Esophagus (tissue), 2 donors: ENCODE measurements around the gene AADACL3. TPM values are rescaled to one million over a fixed set of nuclear protein-coding genes. Genes with fewer than 3 reads are reported as not detected.

Experiments used
- H3K27ac ChIP-seq, 2 donors: one replicate each; pipeline ENCODE4 v1.5.1; 2013; ENCODE audit warnings: low read depth in 2 of 2, mild to moderate bottlenecking in 2 of 2, inconsistent platforms in 1 of 2, low read length in 1 of 2, moderate library complexity in 1 of 2
- H3K27me3 ChIP-seq, 2 donors: one replicate each; pipeline ENCODE4 v1.6.1; 2013; ENCODE audit warnings: low read length in 2 of 2, control low read depth in 1 of 2, mild to moderate bottlenecking in 1 of 2; ENCODE audit not compliant: insufficient read depth in 2 of 2, control insufficient read depth in 1 of 2
- H3K36me3 ChIP-seq, 2 donors: one replicate each; pipeline ENCODE4 v1.6.1; 2013; ENCODE audit warnings: low read length in 1 of 2; ENCODE audit not compliant: control insufficient read depth in 2 of 2, insufficient read depth in 2 of 2
- H3K4me1 ChIP-seq, 2 donors: one replicate each; pipeline ENCODE4 v1.6.1; 2013; ENCODE audit warnings: low read length in 1 of 2; ENCODE audit not compliant: control insufficient read depth in 2 of 2, insufficient read depth in 2 of 2
- H3K4me3 ChIP-seq, 2 donors: one replicate each; pipeline ENCODE4 v1.5.1; 2013; ENCODE audit warnings: low read length in 2 of 2, mild to moderate bottlenecking in 2 of 2, low read depth in 1 of 2, moderate library complexity in 1 of 2
- H3K9me3 ChIP-seq, 2 donors: one replicate each; pipeline ENCODE4 v1.6.1; 2013; ENCODE audit warnings: mild to moderate bottlenecking in 2 of 2, low read depth in 1 of 2, low read length in 1 of 2, moderate library complexity in 1 of 2; ENCODE audit not compliant: control insufficient read depth in 2 of 2, insufficient read depth in 1 of 2
- WGBS, 2 donors: extraction: QIAGEN DNeasy Blood & Tissue Kit; methylation state at CpG; one replicate each; pipeline ENCODE4 v1.1.7; 2013; 5-methylcytosine and 5-hydroxymethylcytosine counted together
- polyA plus RNA-seq, 2 donors: library from polyadenylated mRNA; stranded (reverse); fragments of 200-250 nt; gene quantifications; one replicate each; pipeline ENCODE4 v1.2.3, GENCODE V29; 2013
- donor health status: healthy with polysubstance abuse.
- donor health status: Bipolar disorder and iron deficiency.

AADACL3 gene
- polyA plus RNA-seq, 2 donors: not detected

DNA sequence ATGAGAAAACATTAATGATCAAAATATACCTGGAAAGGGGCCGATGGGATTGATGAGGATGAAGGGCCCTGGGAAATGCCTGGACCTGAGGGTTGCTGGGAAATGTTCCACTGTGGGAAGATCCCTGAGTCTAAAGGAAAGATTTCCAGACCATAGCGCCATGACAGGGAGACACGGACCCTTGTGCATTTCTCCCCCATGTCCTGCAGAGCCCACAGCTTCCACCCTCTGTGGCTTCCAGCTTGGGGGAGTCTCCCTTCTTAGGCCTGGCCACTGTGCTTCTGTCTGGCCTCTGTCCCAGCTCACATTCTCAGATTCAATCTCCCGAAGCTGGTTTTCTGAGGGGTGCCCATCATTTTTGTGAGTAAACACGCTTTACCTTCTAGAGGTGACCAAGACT is 56.6 kb downstream of the AADACL3 start:
- peaks cover 3 to 5% of the 10 kb centered on the region in 2 donors for H3K9me3 ChIP-seq
- H3K4me1 ChIP-seq: no peaks in the 10 kb centered on the region
- 90 to 91% methylated on average over 5 of the region's 5 CpGs for WGBS, 2 donors
- no peaks in the 10 kb centered on the region for H3K27me3 ChIP-seq
- H3K36me3 ChIP-seq: no peaks in the 10 kb centered on the region
- H3K27ac ChIP-seq: no peak overlapping the region
- no peak overlapping the region for H3K4me3 ChIP-seq

DNA sequence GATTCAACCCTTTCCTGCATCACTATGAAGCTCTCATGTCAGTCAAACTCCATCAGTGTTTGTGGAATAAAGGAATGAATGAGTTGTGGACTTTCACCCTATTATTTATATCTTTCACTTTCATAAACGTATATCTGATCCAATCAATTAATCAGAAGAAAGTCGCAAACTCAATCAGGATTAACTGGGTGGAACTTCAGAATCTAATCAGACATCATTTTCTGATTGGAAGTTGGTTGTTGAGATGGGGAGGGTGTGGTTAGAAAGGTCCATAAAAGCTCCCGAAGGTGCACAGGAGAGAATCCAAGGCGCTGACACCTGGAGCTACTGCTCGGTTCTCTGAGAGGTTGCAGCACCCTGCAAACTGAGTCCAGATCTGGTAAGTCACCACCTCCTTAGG is 57.5 kb downstream of the AADACL3 start, which contains the start of gene PRAMEF12:
Gene PRAMEF12 (plus strand): TSS at position 301 of the 400 bp plus-strand sequence. CDS start 1,130 bp downstream, outside the sequence.
- Histone ChIP-seq H3K4me3 (no peak within 1 kb of the TSS), H3K9me3 (peaks cover 3 to 5% of the 10 kb centered on the region in 2 donors), H3K4me1 (no peaks in the 10 kb centered on the region), H3K27ac (no peak within 1 kb of the TSS), H3K36me3 (no peaks in the 10 kb centered on the region), H3K27me3 (no peaks in the 10 kb centered on the region)
- 82 to 87% methylated on average over 5 of the region's 5 CpGs for WGBS, 2 donors

DNA sequence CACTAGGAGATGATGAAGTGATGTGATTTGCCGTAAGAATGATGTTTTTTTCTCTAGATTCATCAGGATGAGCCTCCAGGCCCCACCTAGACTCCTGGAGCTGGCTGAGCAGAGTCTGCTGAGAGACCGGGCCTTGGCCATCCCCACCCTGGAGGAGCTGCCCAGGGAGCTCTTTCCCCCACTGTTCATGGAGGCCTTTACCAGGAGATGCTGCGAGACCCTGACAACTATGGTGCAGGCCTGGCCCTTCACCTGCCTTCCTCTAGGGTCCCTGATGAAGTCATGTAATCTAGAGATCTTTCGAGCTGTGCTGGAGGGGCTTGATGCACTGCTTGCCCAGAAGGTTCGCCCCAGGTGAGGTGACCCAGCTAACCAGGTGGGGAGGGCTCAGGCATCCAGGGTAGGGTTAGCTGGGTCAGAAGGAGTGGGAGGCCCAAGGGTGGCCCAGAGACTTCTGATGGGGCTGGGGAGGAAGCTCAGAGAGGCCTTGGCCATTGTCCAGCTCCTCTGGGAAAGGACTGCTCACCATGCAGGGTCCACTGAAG is 59.0 kb downstream of the AADACL3 start:
- H3K4me3 ChIP-seq: no peak overlapping the region
- 84 to 86% methylated on average over 5 of the region's 5 CpGs for WGBS, 2 donors

DNA sequence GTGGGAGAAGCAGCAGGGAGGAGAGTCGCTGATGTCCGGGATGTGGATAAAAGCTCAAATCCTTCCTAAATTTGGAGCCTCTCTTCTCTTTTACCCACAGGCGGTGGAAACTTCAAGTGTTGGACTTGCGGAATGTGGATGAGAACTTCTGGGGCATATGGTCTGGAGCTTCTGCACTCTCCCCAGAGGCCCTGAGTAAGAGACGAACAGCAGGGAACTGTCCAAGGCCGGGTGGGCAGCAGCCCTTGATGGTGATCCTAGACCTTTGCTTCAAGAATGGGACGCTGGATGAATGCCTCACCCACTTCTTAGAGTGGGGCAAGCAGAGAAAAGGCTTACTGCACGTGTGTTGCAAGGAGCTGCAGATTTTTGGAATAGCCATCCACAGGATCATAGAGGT is 59.5 kb downstream of the AADACL3 start:
- no peak overlapping the region for H3K4me3 ChIP-seq
- H3K9me3 ChIP-seq: peaks cover 3 to 5% of the 10 kb centered on the region in 2 donors
- no peaks in the 10 kb centered on the region for H3K4me1 ChIP-seq
- H3K36me3 ChIP-seq: no peaks in the 10 kb centered on the region
- H3K27me3 ChIP-seq: no peaks in the 10 kb centered on the region
- 74% methylated on average over 8 of the region's 8 CpGs for WGBS, 2 donors
- no peak overlapping the region for H3K27ac ChIP-seq

More for the DNA sequence above, 59.0 kb downstream of the AADACL3 start:
- no peaks in the 10 kb centered on the region for H3K36me3 ChIP-seq
- H3K27me3 ChIP-seq: no peaks in the 10 kb centered on the region
- H3K27ac ChIP-seq: no peak overlapping the region
- peaks cover 3 to 5% of the 10 kb centered on the region in 2 donors for H3K9me3 ChIP-seq
- H3K4me1 ChIP-seq: no peaks in the 10 kb centered on the region

DNA sequence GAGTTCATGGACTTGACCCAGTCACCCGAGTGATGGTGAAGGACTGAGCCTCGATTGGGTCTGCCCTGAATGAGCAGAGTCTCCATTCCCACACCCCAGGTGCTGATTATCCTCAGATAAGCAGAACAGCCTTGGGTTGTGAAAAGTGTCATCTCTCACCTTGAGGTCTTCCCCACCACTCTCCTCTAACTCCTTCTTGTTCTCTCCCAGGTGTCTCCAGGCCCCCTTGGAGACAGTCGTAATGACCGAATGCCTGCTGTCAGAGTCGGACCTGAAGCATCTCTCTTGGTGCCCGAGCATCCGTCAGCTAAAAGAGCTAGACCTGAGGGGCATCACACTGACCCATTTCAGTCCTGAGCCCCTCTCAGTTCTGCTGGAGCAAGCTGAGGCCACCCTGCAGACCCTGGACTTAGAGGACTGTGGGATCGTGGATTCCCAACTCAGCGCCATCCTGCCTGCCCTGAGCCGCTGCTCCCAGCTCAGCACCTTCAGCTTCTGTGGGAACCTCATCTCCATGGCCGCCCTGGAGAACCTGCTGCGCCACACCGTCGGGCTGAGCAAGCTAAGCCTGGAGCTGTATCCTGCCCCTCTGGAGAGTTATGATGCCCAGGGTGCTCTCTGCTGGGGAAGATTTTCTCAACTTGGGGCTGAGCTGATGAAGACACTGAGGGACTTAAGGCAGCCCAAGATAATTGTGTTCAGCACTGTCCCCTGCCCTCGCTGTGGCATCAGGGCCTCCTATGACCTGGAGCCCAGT is 61.1 kb downstream of the AADACL3 start:
- Histone ChIP-seq H3K27me3 (no peaks in the 10 kb centered on the region), H3K27ac (no peak overlapping the region), H3K4me1 (no peaks in the 10 kb centered on the region), H3K36me3 (no peaks in the 10 kb centered on the region), H3K4me3 (no peak overlapping the region), H3K9me3 (peaks cover 3 to 5% of the 10 kb centered on the region in 2 donors)
- WGBS, 2 donors: 87 to 90% methylated on average over 15 of the region's 15 CpGs

Other genes with a start within 250 kb of the AADACL3 start
- gene DHRS3, start 97.9 kb upstream of the AADACL3 start, polyA plus RNA-seq: 10 to 100 TPM; 73.1 to 83.7 TPM
- gene AADACL4, start 72.0 kb upstream of the AADACL3 start, polyA plus RNA-seq: not detected
- not detected for gene CFAP107, start 30.1 kb downstream of the AADACL3 start, polyA plus RNA-seq
- not detected for gene PRAMEF12, start 57.6 kb downstream of the AADACL3 start, polyA plus RNA-seq
- gene PRAMEF1, start 75.3 kb downstream of the AADACL3 start, polyA plus RNA-seq: not detected
- not detected for gene PRAMEF11, start 115.3 kb downstream of the AADACL3 start, polyA plus RNA-seq
- gene HNRNPCL1, start 132.6 kb downstream of the AADACL3 start, polyA plus RNA-seq: not detected
- not detected for gene PRAMEF2, start 141.0 kb downstream of the AADACL3 start, polyA plus RNA-seq
- not detected for gene PRAMEF4, start 170.1 kb downstream of the AADACL3 start, polyA plus RNA-seq
- gene PRAMEF10, start 182.2 kb downstream of the AADACL3 start, polyA plus RNA-seq: not detected
- not detected for gene PRAMEF7, start 200.5 kb downstream of the AADACL3 start, polyA plus RNA-seq
- gene PRAMEF6, start 231.5 kb downstream of the AADACL3 start, polyA plus RNA-seq: not detected